HFF-Myc (cell line): ENCODE measurements around the gene RREB1.

Experiments
- DNase-seq: peaks from one replicate; pipeline ENCODE4 v3.0.0-alpha.2; 2011; ENCODE audit warnings: low read depth; ENCODE audit errors: extremely low read depth
- H3K4me3 ChIP-seq: replicated peaks from 2 replicates; pipeline ENCODE4 v1.5.1; 2011; ENCODE audit warnings: low read depth, mild to moderate bottlenecking, control low read depth, low read length
- TF ChIP-seq, protein P1 (sequence below): IDR thresholded peaks from 2 replicates; pipeline ENCODE4 v1.5.1; 2012; ENCODE audit warnings: mild to moderate bottlenecking, low read depth, low read length, control low read depth; ENCODE audit errors: missing control alignments

RREB1 gene

DNA sequence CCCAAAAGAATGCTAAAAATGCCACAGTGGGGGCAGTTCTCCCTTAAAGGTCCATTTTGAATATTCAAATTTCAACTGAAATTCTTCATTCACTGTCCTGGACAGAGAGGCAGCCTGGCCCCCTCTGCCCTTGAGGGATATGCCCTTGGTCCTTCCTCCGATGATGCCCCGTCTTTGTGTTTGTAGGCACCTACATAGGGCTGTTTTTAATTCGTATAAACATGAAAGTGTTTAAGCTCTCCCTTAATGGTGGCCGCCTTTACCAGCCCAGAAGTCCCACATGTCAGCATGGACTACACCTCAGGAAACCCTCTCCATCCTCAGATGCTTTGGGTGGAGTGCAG, 135.0 kb downstream of the RREB1 start:
- no peak overlapping the region for H3K4me3 ChIP-seq
- TF ChIP-seq, protein P1, sequence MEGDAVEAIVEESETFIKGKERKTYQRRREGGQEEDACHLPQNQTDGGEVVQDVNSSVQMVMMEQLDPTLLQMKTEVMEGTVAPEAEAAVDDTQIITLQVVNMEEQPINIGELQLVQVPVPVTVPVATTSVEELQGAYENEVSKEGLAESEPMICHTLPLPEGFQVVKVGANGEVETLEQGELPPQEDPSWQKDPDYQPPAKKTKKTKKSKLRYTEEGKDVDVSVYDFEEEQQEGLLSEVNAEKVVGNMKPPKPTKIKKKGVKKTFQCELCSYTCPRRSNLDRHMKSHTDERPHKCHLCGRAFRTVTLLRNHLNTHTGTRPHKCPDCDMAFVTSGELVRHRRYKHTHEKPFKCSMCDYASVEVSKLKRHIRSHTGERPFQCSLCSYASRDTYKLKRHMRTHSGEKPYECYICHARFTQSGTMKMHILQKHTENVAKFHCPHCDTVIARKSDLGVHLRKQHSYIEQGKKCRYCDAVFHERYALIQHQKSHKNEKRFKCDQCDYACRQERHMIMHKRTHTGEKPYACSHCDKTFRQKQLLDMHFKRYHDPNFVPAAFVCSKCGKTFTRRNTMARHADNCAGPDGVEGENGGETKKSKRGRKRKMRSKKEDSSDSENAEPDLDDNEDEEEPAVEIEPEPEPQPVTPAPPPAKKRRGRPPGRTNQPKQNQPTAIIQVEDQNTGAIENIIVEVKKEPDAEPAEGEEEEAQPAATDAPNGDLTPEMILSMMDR, result no peak
- no peak for DNase-seq

DNA sequence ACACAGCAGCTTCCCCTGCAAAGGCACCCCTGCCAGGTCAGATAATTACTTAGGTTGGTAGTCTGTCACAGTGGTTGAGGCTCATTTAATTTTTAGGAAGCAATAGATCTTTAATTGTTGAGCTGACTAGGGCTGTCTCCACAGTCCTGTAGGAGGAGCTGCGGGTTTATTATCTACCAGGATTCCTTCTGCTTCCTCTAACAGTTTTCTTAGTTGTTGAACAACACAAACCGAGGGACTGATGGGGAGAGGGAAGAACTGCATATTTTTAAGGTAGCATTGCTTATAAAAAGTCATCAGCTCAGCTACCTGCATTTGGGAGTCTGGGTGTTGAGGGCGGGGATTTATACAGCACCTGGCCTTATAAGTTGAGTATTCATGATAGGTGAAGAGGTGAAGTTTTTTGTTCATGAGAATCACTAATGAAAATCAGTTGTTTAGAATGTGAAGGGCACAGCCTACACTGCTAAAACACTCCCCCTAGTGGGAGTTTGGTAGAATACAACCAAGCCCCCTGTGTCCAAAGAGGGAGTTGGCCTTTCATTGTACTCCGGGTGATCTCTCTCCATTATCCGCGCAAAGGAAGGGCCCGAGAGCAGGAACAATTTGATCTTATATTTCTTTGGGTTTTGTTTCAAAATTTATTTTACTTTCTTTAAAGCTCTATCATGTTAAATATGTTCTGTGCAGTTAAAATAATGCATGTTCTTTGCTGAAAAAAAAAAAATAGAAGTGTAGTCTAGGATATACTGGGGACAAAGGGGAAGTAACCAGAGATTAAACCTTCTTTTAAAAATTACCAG, 135.6 kb downstream of the RREB1 start:
- TF ChIP-seq, protein P1, result peak; percentile 87
- DNase-seq, result peak; percentile 43
- no peak overlapping the region for H3K4me3 ChIP-seq

DNA sequence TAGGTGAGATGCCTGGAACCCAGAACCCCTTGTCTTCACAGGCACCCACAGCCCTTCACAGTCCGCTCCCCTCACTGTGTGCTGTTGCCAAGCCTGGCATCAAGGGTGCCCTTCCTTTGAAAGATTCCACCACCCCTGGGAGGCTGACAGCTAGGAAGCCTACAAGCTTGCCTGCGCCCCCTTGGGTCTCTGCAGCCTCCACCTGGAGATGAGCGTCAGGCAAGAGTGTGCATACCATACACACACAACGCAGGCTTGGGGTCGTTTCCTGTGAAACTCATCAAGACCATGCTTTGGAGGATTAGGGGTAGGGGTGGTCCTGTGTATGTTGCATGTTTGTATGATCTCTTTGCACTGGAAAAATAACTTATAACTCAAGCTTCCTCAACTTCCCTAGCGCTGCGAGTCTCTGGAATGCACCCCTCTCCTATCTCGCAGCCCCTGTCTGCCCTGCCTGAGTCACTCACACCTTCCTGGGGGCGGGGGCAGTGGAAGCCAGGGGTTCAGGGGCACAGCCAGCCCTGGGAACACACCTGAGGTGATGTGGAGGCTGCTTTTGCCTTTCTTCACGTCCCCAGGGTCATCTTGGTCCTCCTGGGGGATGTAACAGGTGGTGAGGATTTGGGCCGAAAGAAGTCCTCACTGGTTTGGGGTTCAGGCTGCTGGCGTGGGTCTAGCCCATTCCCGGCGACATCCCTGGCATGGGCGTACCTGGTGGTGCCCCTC, 138.1 kb downstream of the RREB1 start:
- DNase-seq, result no peak
- TF ChIP-seq, protein P1, result no peak
- H3K4me3 ChIP-seq, result no peak overlapping the region

DNA sequence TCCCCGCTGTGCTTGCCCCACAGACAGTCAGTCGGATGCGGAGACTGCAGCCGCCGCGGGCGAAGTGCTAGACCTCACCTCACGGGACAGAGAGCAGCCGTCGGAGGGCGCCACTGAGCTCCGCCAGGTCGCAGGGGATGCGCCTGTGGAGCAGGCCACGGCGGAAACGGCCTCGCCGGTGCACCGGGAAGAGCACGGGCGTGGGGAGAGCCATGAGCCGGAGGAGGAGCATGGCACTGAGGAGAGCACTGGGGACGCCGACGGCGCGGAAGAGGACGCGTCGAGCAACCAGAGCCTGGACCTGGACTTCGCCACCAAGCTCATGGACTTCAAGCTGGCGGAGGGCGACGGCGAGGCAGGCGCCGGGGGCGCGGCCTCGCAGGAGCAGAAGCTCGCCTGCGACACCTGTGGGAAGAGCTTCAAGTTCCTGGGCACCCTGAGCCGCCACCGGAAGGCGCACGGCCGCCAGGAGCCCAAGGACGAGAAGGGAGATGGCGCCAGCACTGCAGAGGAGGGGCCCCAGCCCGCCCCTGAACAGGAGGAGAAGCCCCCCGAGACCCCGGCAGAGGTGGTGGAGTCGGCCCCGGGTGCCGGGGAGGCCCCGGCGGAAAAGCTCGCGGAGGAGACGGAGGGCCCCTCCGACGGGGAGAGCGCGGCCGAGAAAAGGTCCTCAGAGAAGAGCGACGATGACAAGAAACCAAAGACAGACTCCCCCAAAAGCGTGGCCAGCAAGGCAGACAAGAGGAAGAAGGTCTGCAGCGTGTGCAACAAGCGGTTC, 138.8 kb downstream of the RREB1 start:
- TF ChIP-seq, protein P1, result no peak
- no peak overlapping the region for H3K4me3 ChIP-seq
- DNase-seq, result no peak

DNA sequence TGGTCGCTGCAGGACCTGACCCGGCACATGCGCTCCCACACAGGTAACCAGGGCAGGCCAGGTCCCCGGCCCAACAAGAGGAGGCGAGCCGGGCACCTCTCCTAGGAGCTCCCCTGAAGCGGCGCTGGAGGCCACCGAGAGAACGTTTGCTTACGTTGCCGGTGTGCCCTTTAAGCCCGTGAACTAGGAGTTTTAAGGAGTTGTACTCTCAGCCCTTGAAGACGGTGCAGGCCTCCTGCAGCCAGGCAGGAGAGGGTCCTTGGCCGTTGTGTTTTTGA, 139.4 kb downstream of the RREB1 start:
- TF ChIP-seq, protein P1, result no peak
- H3K4me3 ChIP-seq, result no peak overlapping the region
- no peak for DNase-seq

DNA sequence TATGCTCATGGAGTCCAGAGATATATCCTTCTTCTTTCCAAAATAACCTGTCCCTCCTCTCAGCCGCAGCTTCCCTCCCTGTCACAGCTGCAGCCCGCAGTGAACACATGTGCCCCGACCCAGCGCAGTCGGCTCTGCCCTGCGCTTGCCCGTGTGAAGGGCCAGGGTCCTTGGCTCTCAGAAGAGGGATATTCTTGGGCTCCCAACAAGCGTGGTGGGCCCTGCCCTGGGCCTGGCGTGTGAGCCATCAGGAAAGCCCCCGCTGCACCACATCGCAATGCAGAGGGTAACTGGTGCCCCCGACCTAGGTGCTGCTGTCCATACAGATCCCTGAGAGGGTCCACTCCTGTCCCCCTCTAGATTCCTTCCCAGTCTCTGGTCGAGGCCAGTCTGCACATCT, 140.1 kb downstream of the RREB1 start:
- no peak overlapping the region for H3K4me3 ChIP-seq
- no peak for DNase-seq
- TF ChIP-seq, protein P1, result no peak
